SHP77 (cell line): Measurements from ENCODE around the gene ZCCHC14.
"Not testable (repeated sequence)": the region's sequence is repeated elsewhere in the genome, so short reads cannot be mapped to it uniquely, and the experiment has no call there.

ENCODE experiments used
- DNase-seq, 2 experiments: peaks; one replicate each; lab custom pipeline; 2025; lab: John Stamatoyannopoulos, UW

Gene ZCCHC14

GRCh38 chr16:87477209-87477981, 15.4 kb downstream of the ZCCHC14 start:
- not testable (repeated sequence) for DNase-seq

DNA sequence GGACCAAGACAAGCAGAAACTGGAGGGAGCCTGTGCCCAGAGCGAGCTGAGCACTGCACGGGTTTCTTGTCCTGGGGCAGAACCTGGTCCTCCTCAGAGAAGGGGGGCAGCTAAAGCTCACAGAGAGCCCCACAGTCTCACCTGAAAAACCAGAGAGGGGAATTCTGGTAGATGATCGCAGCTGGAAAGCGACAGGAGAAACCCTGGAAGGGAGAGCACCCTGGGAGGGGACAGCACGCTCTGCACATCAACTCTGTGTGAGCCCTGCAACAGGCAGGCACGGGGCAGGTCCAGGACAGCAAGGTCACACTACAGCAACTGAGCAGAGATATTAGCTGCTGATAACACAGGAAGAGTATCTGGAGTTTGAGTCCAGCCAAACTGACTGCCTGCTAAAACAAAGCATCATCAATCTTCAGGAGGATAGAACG, 18.2 kb downstream of the ZCCHC14 start:
- no peak for DNase-seq

DNA sequence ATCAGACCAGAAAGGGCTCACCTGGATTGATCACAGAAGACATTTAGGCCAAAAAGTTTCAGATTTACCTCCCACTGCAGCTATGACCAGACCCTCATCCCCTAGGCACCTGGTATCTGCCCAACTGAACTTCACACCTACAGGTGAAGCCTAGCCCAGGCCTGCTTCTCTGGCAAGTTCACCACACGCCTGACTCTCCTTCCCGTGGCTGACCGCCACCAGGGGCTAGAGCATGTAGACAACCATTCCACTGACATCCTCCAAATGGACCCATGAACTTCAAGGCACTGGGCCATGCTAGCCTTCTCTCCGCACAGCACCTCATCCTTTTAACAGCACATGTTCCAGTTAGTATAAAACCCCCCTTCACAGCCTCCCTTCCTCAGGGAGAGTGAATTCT, 18.8 kb downstream of the ZCCHC14 start:
- DNase-seq: no peak

- DNase-seq: no peak
These were observed 19.9 kb downstream of the ZCCHC14 start for GRCh38 chr16:87472935-87473334.

- no peak for DNase-seq
These were observed 20.6 kb downstream of the ZCCHC14 start for GRCh38 chr16:87472142-87472778.

DNA sequence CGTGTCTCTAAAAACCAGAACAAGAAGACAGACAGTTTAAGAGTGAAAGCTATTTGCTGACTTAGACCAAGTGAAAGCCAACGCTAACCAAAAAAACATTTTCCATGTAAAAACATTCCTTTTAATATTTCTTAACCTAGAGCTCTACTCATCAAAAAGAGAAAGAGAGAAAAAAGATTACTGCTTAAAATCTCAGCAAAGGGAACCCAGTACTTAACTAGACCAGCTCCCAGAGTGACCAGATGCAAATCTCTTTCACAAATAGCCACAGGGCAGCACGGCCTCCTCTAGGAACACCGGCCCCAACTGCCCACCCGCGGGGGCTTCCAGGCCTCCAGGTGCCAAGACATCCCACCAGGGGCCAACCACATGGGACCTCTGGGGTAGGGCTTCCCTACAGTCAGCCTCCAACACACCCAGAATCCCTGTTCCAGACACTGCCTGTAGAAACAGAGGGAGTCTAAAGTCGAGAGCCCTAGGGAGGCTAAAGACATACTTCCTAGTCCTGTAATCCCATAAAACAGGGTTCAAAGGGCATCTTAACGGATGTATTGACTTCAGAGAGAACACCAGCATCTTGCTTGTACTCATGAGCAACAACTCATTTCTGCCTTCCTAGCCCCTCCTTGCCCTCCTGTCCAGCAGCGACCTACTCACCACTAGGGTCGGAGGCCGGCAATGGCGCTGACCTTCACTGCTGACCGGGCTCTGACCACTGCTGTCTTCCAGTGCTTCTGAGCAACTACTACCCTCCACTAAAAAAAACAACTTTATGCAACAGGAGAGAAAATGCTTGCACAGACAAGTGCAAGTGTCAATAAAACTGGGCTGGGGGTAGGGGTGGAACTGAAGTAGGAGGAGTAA, 21.3 kb downstream of the ZCCHC14 start:
- DNase-seq: no peak

DNA sequence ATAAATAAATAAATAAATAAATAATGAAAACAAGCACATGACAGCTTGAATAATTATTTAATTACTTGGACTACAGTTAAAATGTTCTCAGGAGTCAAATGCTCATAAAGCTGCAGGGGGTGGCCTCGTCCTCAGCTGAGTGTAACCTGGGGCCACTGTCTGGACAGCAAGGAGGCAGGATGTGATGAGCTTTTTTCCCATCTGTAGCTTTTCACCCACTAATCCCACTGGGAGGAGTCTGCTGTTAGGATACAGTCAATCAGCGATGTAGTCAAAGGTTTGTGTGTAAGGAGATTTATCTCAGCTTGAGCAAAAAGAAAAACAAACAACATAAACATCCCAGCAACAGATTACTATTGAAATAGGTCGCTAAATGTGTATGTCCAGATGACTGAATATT, 22.5 kb downstream of the ZCCHC14 start:
- no peak for DNase-seq

GRCh38 chr16:87469169-87469568, 23.7 kb downstream of the ZCCHC14 start:
- DNase-seq: no peak

GRCh38 chr16:87468550-87468949, 24.3 kb downstream of the ZCCHC14 start:
- no peak for DNase-seq

GRCh38 chr16:87466975-87467501, 25.8 kb downstream of the ZCCHC14 start:
- no peak for DNase-seq

DNA sequence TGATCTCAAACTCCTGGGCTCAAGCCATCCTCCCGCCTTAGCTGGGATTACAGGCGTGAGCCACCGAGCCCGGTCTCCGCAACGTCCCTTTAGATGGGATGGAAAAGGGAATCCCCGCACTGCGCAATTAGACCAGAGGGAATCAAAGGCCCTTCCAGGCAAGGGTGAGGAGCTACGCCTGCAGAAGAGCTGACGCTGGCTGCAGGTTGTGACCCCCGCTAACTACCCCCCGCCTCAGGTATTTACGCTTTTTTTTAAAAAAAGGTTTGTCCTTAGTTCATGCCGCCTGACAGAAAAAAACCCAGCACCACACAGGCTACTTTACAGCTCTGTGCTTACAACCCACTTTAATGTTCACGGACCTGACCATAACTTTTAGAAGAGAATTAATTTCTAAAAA, 26.9 kb downstream of the ZCCHC14 start:
- no peak for DNase-seq

GRCh38 chr16:87465306-87465705, 27.5 kb downstream of the ZCCHC14 start:
- DNase-seq: no peak

DNA sequence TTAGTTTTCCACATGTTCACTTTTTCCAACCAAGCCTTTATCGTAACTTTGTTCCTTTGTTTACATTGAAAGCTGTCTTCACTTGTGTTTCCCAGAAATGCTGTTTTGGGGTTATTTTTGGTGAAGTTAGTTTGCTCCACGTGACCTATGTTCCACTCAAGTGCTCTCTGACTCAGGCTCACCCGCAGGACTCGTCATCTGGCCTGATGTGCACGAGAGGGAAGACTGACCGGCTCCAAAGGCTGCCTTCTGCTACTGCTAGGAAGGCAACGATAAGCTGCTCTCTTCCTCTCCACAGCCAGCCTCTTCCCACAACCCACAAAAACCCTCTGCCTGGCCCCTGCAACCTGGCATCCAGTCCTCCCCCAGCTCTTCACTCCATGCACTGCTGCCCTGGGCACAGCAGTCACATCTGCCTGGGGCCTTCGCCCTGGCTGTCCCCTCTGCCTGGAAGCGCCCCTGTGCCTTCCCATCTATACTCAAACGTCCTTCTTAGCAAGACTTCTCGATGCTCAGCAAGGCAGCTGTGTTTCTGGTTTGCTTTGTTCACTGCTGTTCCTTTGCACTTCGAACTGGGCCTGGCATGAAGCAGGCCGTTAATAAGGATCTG, 28.0 kb downstream of the ZCCHC14 start:
- DNase-seq: no peak

GRCh38 chr16:87463722-87464690, 28.8 kb downstream of the ZCCHC14 start:
- DNase-seq: no peak

GRCh38 chr16:87461466-87461991, 31.3 kb downstream of the ZCCHC14 start:
- DNase-seq: peak; percentile 91 to 94

- no peak for DNase-seq
These were observed 31.9 kb downstream of the ZCCHC14 start for GRCh38 chr16:87460936-87461335.

GRCh38 chr16:87459833-87460232, 33.0 kb downstream of the ZCCHC14 start:
- DNase-seq: no peak

DNA sequence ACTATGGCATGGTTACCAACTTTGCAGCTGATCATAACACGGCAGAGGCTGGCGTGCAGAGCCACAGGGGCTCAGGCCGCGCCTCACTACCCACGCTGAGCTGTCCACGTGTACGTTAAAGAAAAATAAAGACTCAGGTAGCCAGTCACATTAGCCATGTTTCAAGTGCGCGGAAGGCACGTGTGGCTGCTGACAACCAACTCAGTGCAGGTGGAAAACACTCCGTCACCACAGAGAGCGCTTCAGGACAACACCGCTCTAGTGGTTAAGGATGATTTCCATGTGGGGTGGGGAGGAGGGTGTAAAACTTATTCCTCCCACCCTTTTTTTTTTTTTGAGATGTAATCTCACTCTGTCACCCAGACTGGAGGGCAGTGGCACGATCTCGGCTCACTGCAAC, 33.8 kb downstream of the ZCCHC14 start:
- DNase-seq: no peak

DNA sequence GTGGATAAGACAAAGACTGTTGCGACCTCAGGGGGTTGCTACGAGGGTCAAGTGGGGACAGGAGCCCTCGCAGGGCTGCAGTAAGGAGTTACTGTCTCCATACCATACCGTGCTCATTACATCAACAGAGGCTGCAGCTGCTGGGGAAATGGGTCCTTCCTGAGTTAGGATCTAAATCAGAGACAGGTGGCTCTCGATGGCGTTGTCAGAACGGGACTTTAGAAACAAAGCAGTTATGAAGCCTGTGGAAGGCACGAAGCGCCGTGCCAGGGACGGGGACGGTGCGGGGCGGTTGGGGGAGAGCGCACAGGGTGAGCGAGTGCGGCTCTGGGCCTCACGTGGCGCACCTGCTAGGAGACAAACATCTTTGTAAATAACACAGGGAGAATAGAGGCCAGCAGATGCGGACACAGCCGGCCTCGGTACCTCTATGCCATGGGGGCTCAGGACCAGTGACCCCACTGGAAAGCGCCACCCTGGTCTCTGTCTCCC, 34.4 kb downstream of the ZCCHC14 start:
- DNase-seq: no peak

GRCh38 chr16:87457709-87458423, 35.0 kb downstream of the ZCCHC14 start:
- no peak for DNase-seq
